Natural killer cell treated with Interleukin-12 subunit alpha and Interleukin-12 subunit beta and Interleukin-15 and Interleukin-18, amount 100 ng/mL, for 72 hours (primary cell): Measurements from ENCODE around the gene TRIM72. TPM values are rescaled to one million over a fixed set of nuclear protein-coding genes. Genes with fewer than 3 reads are reported as not detected.
"Not testable (repeated sequence)": the region's sequence is repeated elsewhere in the genome, so short reads cannot be mapped to it uniquely, and the experiment has no call there.

Experiments used
- ATAC-seq, 2 donors: fragments of 150-1000 bp; cut with Tn5 transposase in 1 of 2; sonication (Bioruptor Pico), chemical (Tn5 transposase) in 1 of 2; 2 replicates each; pipeline ENCODE4 v1.10.0; 2021
- DNase-seq: peaks from one replicate; pipeline ENCODE4 v3.0.0; 2022; ENCODE audit warnings: low spot score
- H3K27ac Mint-ChIP-seq, 2 donors: 1 replicate in 1 of 2; 2 replicates in 1 of 2; pipeline ENCODE4 v1.8.0; 2022; ENCODE audit warnings: mixed read lengths in 2 of 2, mild to moderate bottlenecking in 1 of 2, moderate library complexity in 1 of 2
- H3K27me3 Mint-ChIP-seq, 2 donors: 1 replicate in 1 of 2; 2 replicates in 1 of 2; pipeline ENCODE4 v1.8.0; 2022; ENCODE audit warnings: mixed read lengths in 2 of 2
- H3K36me3 Mint-ChIP-seq: one replicate; pipeline ENCODE4 v1.8.0; 2022; ENCODE audit warnings: mixed read lengths
- H3K4me1 Mint-ChIP-seq, 2 donors: 1 replicate in 1 of 2; 2 replicates in 1 of 2; pipeline ENCODE4 v1.8.0; 2022; ENCODE audit warnings: low read depth in 2 of 2, mixed read lengths in 2 of 2, mild to moderate bottlenecking in 1 of 2
- H3K4me3 Mint-ChIP-seq: one replicate; pipeline ENCODE4 v1.8.0; 2022; ENCODE audit warnings: mixed read lengths
- H3K9me3 Mint-ChIP-seq: 2 replicates; pipeline ENCODE4 v1.8.0; 2022; ENCODE audit warnings: mixed read lengths
- total RNA-seq, 2 donors: library from RNA; stranded (reverse); gene quantifications; one replicate each; pipeline ENCODE4 v1.2.3, GENCODE V29; 2022

Gene TRIM72
- total RNA-seq, 2 donors from 2014 or later = 0.06 TPM; not detected in 1

- Mint-ChIP-seq H3K4me1 (peaks cover 94 to 97% of the 10 kb centered on the region in 2 donors), H3K27ac (peak overlapping the region; percentile 74 to 100), H3K36me3 (peaks cover 88% of the 10 kb centered on the region), H3K9me3 (no peaks in the 10 kb centered on the region), H3K27me3 (no peaks in the 10 kb centered on the region), H3K4me3 (peak overlapping the region; percentile 86)
- DNase-seq (no peak), ATAC-seq (no peak)
Observed at GRCh38 chr16:31186176-31186575, 27.7 kb upstream of the TRIM72 start.

GRCh38 chr16:31186930-31187807 is 26.8 kb upstream of the TRIM72 start:
- Mint-ChIP-seq H3K4me3 (peak overlapping the region; percentile 86), H3K9me3 (no peaks in the 10 kb centered on the region), H3K36me3 (peaks cover 88% of the 10 kb centered on the region), H3K4me1 (peaks cover 96 to 97% of the 10 kb centered on the region in 2 donors), H3K27ac (peak overlapping the region; percentile 74 to 100), H3K27me3 (no peaks in the 10 kb centered on the region)
- no peak for ATAC-seq
- no peak for DNase-seq

- peaks cover 91 to 92% of the 10 kb centered on the region in 2 donors for H3K4me1 Mint-ChIP-seq
- H3K27ac Mint-ChIP-seq = peak overlapping the region; percentile 65 to 100
- H3K27me3 Mint-ChIP-seq = no peaks in the 10 kb centered on the region
- peak overlapping the region; percentile 86 for H3K4me3 Mint-ChIP-seq
- peaks cover 82% of the 10 kb centered on the region for H3K36me3 Mint-ChIP-seq
- DNase-seq (no peak), ATAC-seq (no peak)
- H3K9me3 Mint-ChIP-seq = no peaks in the 10 kb centered on the region
Observed at GRCh38 chr16:31187808-31188189, 26.1 kb upstream of the TRIM72 start.

- Mint-ChIP-seq H3K36me3 (peaks cover 79% of the 10 kb centered on the region), H3K27me3 (no peaks in the 10 kb centered on the region), H3K4me3 (peak overlapping the region; percentile 86), H3K4me1 (peaks cover 87 to 91% of the 10 kb centered on the region in 2 donors), H3K27ac (peak overlapping the region; percentile 65 to 100), H3K9me3 (no peaks in the 10 kb centered on the region)
- DNase-seq = no peak
- no peak for ATAC-seq
Observed at GRCh38 chr16:31188450-31189411, 25.2 kb upstream of the TRIM72 start.

DNA sequence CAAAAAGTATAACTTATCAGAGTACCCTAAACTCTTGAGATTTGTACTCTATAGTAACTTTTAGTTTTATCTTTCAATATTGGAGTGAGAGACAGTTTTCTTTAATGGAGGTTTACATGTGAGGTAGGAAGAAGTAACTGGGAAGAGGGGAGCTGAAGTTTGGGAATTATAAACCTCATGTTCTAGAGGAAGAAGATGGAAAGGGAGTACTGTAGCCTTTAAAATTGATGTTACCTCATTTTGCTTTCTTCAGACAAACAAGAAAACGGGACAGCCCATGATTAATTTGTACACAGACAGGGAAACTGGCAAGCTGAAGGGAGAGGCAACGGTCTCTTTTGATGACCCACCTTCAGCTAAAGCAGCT is 24.5 kb upstream of the TRIM72 start:
- Mint-ChIP-seq H3K4me3 (peak overlapping the region; percentile 86), H3K27ac (peak overlapping the region; percentile 65 to 100), H3K36me3 (peaks cover 75% of the 10 kb centered on the region), H3K27me3 (no peaks in the 10 kb centered on the region), H3K4me1 (peaks cover 87% of the 10 kb centered on the region in 2 donors), H3K9me3 (no peaks in the 10 kb centered on the region)
- DNase-seq (no peak), ATAC-seq (no peak)

DNA sequence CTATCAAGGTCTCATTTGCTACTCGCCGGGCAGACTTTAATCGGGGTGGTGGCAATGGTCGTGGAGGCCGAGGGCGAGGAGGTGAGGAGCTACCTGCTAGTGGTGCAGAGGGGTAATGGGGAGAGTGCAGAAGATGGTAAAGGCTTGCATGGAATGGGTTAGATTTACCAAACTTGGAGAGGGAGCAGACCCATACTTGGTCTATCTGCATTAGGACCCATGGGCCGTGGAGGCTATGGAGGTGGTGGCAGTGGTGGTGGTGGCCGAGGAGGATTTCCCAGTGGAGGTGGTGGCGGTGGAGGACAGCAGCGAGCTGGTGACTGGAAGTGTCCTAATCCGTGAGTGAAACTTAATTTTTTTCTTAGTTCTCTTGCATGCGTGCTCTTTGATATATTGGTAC is 23.9 kb upstream of the TRIM72 start:
- Mint-ChIP-seq H3K27ac (peak overlapping the region; percentile 65 to 100), H3K9me3 (no peaks in the 10 kb centered on the region), H3K36me3 (peaks cover 68% of the 10 kb centered on the region), H3K4me1 (peaks cover 84 to 85% of the 10 kb centered on the region in 2 donors), H3K27me3 (no peaks in the 10 kb centered on the region), H3K4me3 (peak overlapping the region; percentile 86)
- DNase-seq (no peak), ATAC-seq (no peak)

DNA sequence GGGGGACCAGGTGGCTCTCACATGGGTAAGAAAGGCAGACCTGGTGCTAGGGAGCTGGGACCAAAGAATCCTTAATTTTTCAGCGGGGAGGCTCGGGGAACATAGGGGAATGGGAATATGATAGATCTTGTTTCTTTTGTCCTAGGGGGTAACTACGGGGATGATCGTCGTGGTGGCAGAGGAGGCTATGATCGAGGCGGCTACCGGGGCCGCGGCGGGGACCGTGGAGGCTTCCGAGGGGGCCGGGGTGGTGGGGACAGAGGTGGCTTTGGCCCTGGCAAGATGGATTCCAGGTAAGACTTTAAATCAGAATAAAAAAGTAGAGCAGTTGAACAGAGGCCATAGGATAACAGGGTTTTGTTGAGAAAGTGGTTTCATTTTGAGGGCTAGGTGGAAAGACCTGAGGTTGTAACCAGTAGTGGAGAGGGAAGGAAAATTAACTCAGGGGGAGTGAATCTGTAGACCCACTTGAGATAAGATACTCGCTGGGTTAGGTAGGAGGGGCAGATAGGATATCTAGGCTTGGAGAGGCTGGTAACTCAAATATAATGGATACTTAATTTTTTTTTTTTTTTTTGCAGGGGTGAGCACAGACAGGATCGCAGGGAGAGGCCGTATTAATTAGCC is 23.0 kb upstream of the TRIM72 start:
- H3K27ac Mint-ChIP-seq = peak overlapping the region; percentile 65 to 100
- peaks cover 61% of the 10 kb centered on the region for H3K36me3 Mint-ChIP-seq
- no peaks in the 10 kb centered on the region for H3K27me3 Mint-ChIP-seq
- ATAC-seq = no peak
- H3K4me3 Mint-ChIP-seq = no peak overlapping the region
- H3K9me3 Mint-ChIP-seq = no peaks in the 10 kb centered on the region
- H3K4me1 Mint-ChIP-seq = peaks cover 76 to 80% of the 10 kb centered on the region in 2 donors
- DNase-seq = no peak

DNA sequence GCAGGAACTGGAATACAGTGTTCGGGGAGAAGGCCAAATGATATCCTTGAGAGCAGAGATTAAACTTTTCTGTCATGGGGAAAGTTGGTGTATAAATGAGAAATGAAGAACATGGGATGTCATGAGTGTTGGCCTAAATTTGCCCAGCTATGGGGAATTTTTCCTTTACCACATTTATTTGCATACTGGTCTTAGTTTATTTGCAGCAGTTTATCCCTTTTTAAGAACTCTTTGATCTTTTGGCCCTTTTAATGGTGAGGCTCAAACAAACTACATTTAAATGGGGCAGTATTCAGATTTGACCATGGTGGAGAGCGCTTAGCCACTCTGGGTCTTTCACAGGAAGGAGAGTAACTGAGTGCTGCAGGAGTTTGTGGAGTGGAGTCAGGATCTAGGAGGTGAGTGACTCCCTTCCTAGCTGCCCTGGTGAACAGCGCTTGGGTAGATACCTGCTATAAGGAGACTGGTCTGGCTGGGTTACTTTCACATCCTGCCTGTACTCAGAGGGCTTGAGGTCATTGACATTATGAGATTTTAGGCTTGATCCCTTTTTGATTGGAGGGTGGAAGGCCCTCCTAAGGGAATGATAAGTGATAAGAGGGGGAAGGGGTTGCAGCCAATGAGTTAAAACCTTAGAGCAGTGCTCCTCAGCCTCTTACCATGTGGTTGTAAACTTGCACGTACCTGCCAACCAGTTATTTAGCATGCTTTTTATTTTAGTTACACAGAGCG is 22.1 kb upstream of the TRIM72 start:
- Mint-ChIP-seq H3K27me3 (no peaks in the 10 kb centered on the region), H3K36me3 (peaks cover 56% of the 10 kb centered on the region), H3K4me1 (peaks cover 67 to 77% of the 10 kb centered on the region in 2 donors), H3K27ac (peak overlapping the region; percentile 65 to 100), H3K9me3 (no peaks in the 10 kb centered on the region), H3K4me3 (peak overlapping the region; percentile 5)
- ATAC-seq = peak in 1 of 2 donors; percentile 29
- no peak for DNase-seq

- H3K36me3 Mint-ChIP-seq = peaks cover 47% of the 10 kb centered on the region
- no peak overlapping the region for H3K4me3 Mint-ChIP-seq
- ATAC-seq (no peak), DNase-seq (no peak)
- H3K27me3 Mint-ChIP-seq = no peaks in the 10 kb centered on the region
- no peaks in the 10 kb centered on the region for H3K9me3 Mint-ChIP-seq
- peak overlapping the region; percentile 65 to 66 for H3K27ac Mint-ChIP-seq
- peaks cover 56 to 66% of the 10 kb centered on the region in 2 donors for H3K4me1 Mint-ChIP-seq
Observed at GRCh38 chr16:31192856-31193642, 20.9 kb upstream of the TRIM72 start.

DNA sequence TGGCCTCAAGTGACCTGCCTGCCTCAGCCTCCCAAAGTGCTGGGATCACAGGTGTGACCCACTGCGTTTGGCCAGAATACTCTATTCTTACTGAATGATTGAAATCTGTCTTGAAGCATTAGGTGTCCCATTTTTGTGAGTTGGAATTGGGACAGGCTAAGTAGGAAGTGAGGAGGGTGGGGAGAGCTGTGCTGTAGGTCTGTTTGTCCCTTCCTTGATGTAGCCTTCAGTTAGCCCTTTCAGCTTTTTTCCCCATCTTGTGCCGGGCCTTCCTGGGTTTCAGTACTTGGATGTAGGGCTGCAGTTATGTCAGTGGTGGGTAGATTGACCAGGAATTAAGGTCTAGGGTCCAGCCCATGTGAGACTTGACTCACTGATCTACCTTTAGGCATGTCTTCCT is 20.0 kb upstream of the TRIM72 start:
- peak overlapping the region; percentile 55 to 66 for H3K27ac Mint-ChIP-seq
- H3K27me3 Mint-ChIP-seq = no peaks in the 10 kb centered on the region
- H3K36me3 Mint-ChIP-seq = peaks cover 44% of the 10 kb centered on the region
- no peaks in the 10 kb centered on the region for H3K9me3 Mint-ChIP-seq
- peaks cover 53 to 65% of the 10 kb centered on the region in 2 donors for H3K4me1 Mint-ChIP-seq
- ATAC-seq = no peak
- no peak for DNase-seq
- no peak overlapping the region for H3K4me3 Mint-ChIP-seq

- H3K4me3 Mint-ChIP-seq = no peak overlapping the region
- DNase-seq = no peak
- no peaks in the 10 kb centered on the region for H3K27me3 Mint-ChIP-seq
- ATAC-seq = no peak
- H3K36me3 Mint-ChIP-seq = peaks cover 41% of the 10 kb centered on the region
- H3K9me3 Mint-ChIP-seq = no peaks in the 10 kb centered on the region
- peaks cover 53 to 65% of the 10 kb centered on the region in 2 donors for H3K4me1 Mint-ChIP-seq
- peak overlapping the region in 1 of 2 donors; percentile 13 for H3K27ac Mint-ChIP-seq
Observed at GRCh38 chr16:31194898-31195297, 19.0 kb upstream of the TRIM72 start.

DNA sequence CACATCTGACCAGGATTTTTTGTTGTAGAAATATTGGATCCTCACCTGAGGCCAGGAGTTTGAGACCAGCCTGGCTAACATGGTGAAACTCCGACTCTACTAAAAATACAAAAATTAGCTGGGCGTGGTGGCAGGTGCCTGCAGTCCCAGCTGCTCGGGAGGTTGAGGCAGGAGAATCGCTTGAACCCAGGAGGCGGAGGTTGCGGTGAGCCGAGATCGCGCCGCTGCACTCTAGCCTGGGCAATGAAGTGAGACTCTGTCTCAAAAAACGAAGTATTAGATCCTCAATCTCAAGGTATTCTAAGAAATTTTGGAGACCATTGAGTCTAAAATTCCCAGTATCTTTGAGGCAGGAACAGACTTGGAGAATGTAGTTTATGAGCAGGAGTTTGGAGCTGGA is 18.1 kb upstream of the TRIM72 start:
- DNase-seq, H3K9me3 Mint-ChIP-seq, H3K27me3 Mint-ChIP-seq, ATAC-seq: not testable (repeated sequence)
- Mint-ChIP-seq H3K27ac (peak overlapping the region; percentile 29 to 60), H3K4me1 (peaks cover 48 to 60% of the 10 kb centered on the region in 2 donors), H3K36me3 (peaks cover 32% of the 10 kb centered on the region), H3K4me3 (peak overlapping the region; percentile 1)
